ENCODE results near the gene C12orf57.

The C12orf57 gene

GRCh38 chr12:6954316-6955107 is 10.7 kb downstream of the C12orf57 start:
- DNase-seq: no peak

GRCh38 chr12:6955108-6956020 is 11.5 kb downstream of the C12orf57 start:
- no peak for DNase-seq

GRCh38 chr12:6956021-6956727 is 12.4 kb downstream of the C12orf57 start:
- DNase-seq: no peak

- DNase-seq: no peak
Measured at GRCh38 chr12:6957151-6957701, 13.4 kb downstream of the C12orf57 start.

GRCh38 chr12:6957741-6958608 is 14.2 kb downstream of the C12orf57 start:
- peak in 1 of 6 experiments; percentile 40 for DNase-seq

GRCh38 chr12:6958609-6959057 is 14.8 kb downstream of the C12orf57 start:
- DNase-seq: no peak

GRCh38 chr12:6959058-6959804 is 15.4 kb downstream of the C12orf57 start:
- peak; percentile 58 to 84 (median 74) for DNase-seq

- no peak for DNase-seq
Measured at GRCh38 chr12:6959805-6960592, 16.2 kb downstream of the C12orf57 start.

- DNase-seq: peak in 1 of 6 experiments; percentile 51
Measured at GRCh38 chr12:6960593-6961277, 16.9 kb downstream of the C12orf57 start.

- DNase-seq: peak; percentile 67 to 85 (median 76)
Measured at GRCh38 chr12:6961278-6961694, 17.5 kb downstream of the C12orf57 start.

GRCh38 chr12:6961695-6962284 is 18.0 kb downstream of the C12orf57 start:
- peak in 2 of 6 experiments; percentile 49 to 67 for DNase-seq

GRCh38 chr12:6962285-6963015 is 18.6 kb downstream of the C12orf57 start:
- no peak for DNase-seq

GRCh38 chr12:6963016-6963731 is 19.4 kb downstream of the C12orf57 start:
- DNase-seq: no peak

GRCh38 chr12:6963791-6964413 is 20.1 kb downstream of the C12orf57 start:
- no peak for DNase-seq

GRCh38 chr12:6964605-6965025 is 20.8 kb downstream of the C12orf57 start:
- DNase-seq: no peak

GRCh38 chr12:6965026-6965661 is 21.3 kb downstream of the C12orf57 start:
- DNase-seq: peak; percentile 73 to 91 (median 84)

Measured in stimulated activated naive CD4-positive, alpha-beta T cell (primary cell).